Osteocyte (in vitro differentiated cells): Measurements from ENCODE around the gene KBTBD13. TPM values are rescaled to one million over a fixed set of nuclear protein-coding genes. Genes with fewer than 3 reads are reported as not detected.

Experiments used
- DNase-seq: peaks from one replicate; pipeline ENCODE4 v3.0.0; 2021; ENCODE audit warnings: mixed read lengths; ENCODE audit not compliant: unreplicated experiment; ENCODE audit errors: extremely low spot score
- H3K27ac Mint-ChIP-seq: one replicate; pipeline ENCODE4 v1.8.0; 2021; ENCODE audit warnings: mild to moderate bottlenecking, mixed read lengths; ENCODE audit not compliant: unreplicated experiment
- H3K27me3 Mint-ChIP-seq: one replicate; pipeline ENCODE4 v1.8.0; 2021; ENCODE audit warnings: mixed read lengths; ENCODE audit not compliant: unreplicated experiment
- H3K36me3 Mint-ChIP-seq: one replicate; pipeline ENCODE4 v1.8.0; 2021; ENCODE audit warnings: mixed read lengths; ENCODE audit not compliant: unreplicated experiment
- H3K4me1 Mint-ChIP-seq: one replicate; pipeline ENCODE4 v1.8.0; 2021; ENCODE audit warnings: mixed read lengths; ENCODE audit not compliant: unreplicated experiment
- H3K4me3 Mint-ChIP-seq: one replicate; pipeline ENCODE4 v1.8.0; 2021; ENCODE audit warnings: mild to moderate bottlenecking, moderate library complexity, mixed read lengths; ENCODE audit not compliant: unreplicated experiment
- H3K9me3 Mint-ChIP-seq: one replicate; pipeline ENCODE4 v1.8.0; 2021; ENCODE audit warnings: mixed read lengths; ENCODE audit not compliant: unreplicated experiment
- CTCF ChIP-seq: fragments of 200-600 bp; sonication (generic); IDR thresholded peaks from 2 replicates; pipeline ENCODE4 v1.5.0; 2021; ENCODE audit warnings: antibody characterized with exemption, mild to moderate bottlenecking, moderate library complexity
- total RNA-seq: library from RNA; stranded (reverse); gene quantifications from 2 replicates; pipeline ENCODE4 v1.2.1, GENCODE V29; 2021

KBTBD13 gene
- total RNA-seq, 1 donor from 2014 or later, result not detected

- no peak overlapping the region for H3K4me3 Mint-ChIP-seq
- peaks cover 20% of the 10 kb centered on the region for H3K27me3 Mint-ChIP-seq
- H3K9me3 Mint-ChIP-seq, result no peaks in the 10 kb centered on the region
- DNase-seq, result no peak
- H3K4me1 Mint-ChIP-seq, result peaks cover 9% of the 10 kb centered on the region
- TF ChIP-seq CTCF, result no peak
- no peak overlapping the region for H3K27ac Mint-ChIP-seq
- H3K36me3 Mint-ChIP-seq, result no peaks in the 10 kb centered on the region
Measured at GRCh38 chr15:65077981-65078352, 1.4 kb downstream of the KBTBD13 start.

GRCh38 chr15:65079580-65079979 lies 3.0 kb downstream of the KBTBD13 start:
- H3K4me3 Mint-ChIP-seq, result no peak overlapping the region

GRCh38 chr15:65081270-65081669 lies 4.7 kb downstream of the KBTBD13 start:
- no peak for TF ChIP-seq CTCF
- Mint-ChIP-seq H3K27me3 (peaks cover 35% of the 10 kb centered on the region), H3K4me1 (peaks cover 21% of the 10 kb centered on the region), H3K9me3 (no peaks in the 10 kb centered on the region), H3K27ac (no peak overlapping the region), H3K4me3 (no peak overlapping the region), H3K36me3 (no peaks in the 10 kb centered on the region)
- DNase-seq, result no peak

More at GRCh38 chr15:65079580-65079979, 3.0 kb downstream of the KBTBD13 start:
- no peak for TF ChIP-seq CTCF
- no peak for DNase-seq
- Mint-ChIP-seq H3K27me3 (peaks cover 32% of the 10 kb centered on the region), H3K36me3 (no peaks in the 10 kb centered on the region), H3K4me1 (peaks cover 11% of the 10 kb centered on the region), H3K9me3 (no peaks in the 10 kb centered on the region), H3K27ac (no peak overlapping the region)

GRCh38 chr15:65081758-65082157 lies 5.2 kb downstream of the KBTBD13 start:
- peaks cover 34% of the 10 kb centered on the region for H3K27me3 Mint-ChIP-seq
- no peaks in the 10 kb centered on the region for H3K9me3 Mint-ChIP-seq
- H3K36me3 Mint-ChIP-seq, result no peaks in the 10 kb centered on the region
- TF ChIP-seq CTCF, result no peak
- DNase-seq, result no peak
- no peak overlapping the region for H3K27ac Mint-ChIP-seq
- no peak overlapping the region for H3K4me3 Mint-ChIP-seq
- H3K4me1 Mint-ChIP-seq, result peaks cover 22% of the 10 kb centered on the region

- Mint-ChIP-seq H3K9me3 (no peaks in the 10 kb centered on the region), H3K27me3 (peaks cover 34% of the 10 kb centered on the region), H3K36me3 (no peaks in the 10 kb centered on the region), H3K4me1 (peaks cover 26% of the 10 kb centered on the region), H3K4me3 (no peak overlapping the region), H3K27ac (no peak overlapping the region)
- no peak for DNase-seq
- TF ChIP-seq CTCF, result no peak
Measured at GRCh38 chr15:65082303-65082953, 5.9 kb downstream of the KBTBD13 start.
